ENCODE data around the gene TBX20.

The TBX20 gene

DNA sequence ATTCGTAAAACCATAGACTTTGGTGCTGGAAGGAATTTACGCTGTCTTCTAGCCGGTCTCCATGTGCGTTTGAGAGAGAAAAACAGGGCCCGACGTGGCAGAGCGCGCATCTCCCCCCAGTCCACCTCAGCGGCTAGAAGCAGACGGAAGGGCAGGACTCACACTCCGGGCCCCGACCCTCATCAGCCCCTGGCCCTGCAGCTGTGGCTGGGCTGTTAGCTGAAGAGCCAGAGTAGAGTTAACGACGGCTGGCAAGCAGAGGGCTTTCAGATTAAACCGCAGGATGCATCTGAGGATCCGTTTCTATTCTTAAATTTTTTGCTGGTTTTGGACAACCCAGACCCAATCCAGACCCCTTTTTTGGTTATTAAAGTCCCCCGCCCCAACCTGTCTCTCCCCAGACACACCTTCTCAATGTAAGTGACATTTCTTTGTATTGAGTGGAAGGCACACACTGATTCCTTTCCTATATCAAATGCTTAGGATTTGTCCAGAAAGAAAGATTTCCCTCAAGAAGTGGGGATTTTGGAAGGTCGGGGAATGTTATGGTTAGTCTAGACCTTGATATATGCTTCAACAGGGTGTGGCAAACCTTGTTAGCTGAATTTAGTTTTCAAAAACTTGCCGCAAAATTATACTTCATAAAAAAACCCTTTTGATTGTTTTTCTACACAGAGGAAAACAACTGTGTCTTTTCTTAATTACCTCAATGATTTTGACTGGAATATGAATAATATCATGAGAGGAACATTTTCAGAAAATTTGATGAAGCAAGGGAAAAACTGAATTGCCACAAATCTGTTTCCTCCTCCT, 1.7 kb upstream of the TBX20 start:
- TF ChIP-seq SIN3A (IDR thresholded peaks at IDR 0.05; ENCODE audit: borderline replicate concordance, insufficient read depth, low read length): no peak

DNA sequence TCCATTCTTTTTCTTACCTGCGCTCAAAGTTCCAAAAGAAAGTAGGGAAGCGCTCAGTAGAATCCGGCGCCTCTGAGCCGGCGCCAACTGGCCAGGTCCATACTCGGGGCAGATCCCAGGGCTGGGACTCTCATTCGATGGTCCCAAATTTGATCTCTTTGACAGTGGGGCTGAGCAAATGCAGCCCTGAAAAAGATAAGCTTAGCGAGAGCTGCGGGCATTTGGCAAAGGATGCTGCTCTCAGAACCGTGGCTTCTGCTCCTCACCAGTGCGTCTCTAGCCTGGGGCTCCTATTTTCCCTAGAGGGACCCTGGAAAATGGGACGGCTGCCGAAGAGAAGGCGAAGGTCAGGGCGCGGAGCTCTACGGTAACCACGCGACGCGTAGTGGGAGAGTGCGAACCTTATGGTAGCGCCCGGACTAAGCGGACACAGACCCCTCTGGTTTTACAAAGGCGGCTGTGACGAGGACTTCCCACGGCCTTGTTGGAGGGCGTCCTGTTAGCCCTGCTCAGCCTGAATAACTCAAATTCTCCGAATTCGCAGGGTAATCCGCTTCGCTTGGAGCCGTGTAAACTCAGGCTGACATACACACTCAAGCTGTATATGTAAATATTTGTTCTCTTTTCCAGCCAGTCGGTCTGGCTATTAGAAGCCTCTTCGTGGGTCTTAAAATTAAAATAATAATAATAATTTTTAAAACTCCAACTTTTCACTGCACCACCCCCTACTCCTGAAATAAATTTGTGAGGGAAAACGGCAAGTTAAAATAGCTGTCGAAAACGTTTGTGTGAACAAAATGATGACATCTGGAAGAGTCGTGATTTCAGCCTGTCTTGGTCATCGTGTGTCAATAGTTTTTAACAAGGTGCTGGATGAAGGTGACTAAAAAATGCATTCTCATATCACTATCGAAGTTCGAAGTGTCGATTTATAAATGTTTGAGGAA, 869 bp upstream of the TBX20 start:
- TF ChIP-seq FOXP2 (optimal IDR thresholded peaks at IDR 0.05; ENCODE audit: borderline replicate concordance, extremely low read depth, extremely low read length, insufficient read depth): no peak
- TF ChIP-seq TAF1 (IDR thresholded peaks at IDR 0.05; ENCODE audit: borderline replicate concordance, insufficient read depth, low read length): no peak
- TF ChIP-seq SIN3A (IDR thresholded peaks at IDR 0.05; ENCODE audit: borderline replicate concordance, insufficient read depth, low read length): no peak
- TF ChIP-seq POLR2AphosphoS5 (IDR thresholded peaks at IDR 0.05; ENCODE audit: low read depth, low read length): no peak
- TF ChIP-seq, protein P1, sequence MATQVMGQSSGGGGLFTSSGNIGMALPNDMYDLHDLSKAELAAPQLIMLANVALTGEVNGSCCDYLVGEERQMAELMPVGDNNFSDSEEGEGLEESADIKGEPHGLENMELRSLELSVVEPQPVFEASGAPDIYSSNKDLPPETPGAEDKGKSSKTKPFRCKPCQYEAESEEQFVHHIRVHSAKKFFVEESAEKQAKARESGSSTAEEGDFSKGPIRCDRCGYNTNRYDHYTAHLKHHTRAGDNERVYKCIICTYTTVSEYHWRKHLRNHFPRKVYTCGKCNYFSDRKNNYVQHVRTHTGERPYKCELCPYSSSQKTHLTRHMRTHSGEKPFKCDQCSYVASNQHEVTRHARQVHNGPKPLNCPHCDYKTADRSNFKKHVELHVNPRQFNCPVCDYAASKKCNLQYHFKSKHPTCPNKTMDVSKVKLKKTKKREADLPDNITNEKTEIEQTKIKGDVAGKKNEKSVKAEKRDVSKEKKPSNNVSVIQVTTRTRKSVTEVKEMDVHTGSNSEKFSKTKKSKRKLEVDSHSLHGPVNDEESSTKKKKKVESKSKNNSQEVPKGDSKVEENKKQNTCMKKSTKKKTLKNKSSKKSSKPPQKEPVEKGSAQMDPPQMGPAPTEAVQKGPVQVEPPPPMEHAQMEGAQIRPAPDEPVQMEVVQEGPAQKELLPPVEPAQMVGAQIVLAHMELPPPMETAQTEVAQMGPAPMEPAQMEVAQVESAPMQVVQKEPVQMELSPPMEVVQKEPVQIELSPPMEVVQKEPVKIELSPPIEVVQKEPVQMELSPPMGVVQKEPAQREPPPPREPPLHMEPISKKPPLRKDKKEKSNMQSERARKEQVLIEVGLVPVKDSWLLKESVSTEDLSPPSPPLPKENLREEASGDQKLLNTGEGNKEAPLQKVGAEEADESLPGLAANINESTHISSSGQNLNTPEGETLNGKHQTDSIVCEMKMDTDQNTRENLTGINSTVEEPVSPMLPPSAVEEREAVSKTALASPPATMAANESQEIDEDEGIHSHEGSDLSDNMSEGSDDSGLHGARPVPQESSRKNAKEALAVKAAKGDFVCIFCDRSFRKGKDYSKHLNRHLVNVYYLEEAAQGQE (IDR thresholded peaks at IDR 0.05; ENCODE audit: insufficient read depth in 1 of 2, low read depth in 2 of 2, low read length in 2 of 2): no peak

DNA sequence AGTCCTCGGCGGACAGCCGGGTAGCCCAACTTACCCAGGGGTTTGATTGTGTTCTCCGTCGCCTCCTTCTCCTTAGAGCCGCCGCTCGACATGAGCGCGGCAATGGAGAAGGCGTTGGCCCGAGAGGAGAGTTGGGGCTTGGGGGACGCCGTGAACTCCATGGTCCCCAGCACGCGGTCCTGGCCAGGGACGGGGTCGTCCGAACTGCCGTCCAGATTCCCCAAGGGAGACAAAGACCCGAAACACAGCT, 515 bp downstream of the TBX20 start:
- TF ChIP-seq FOXP2 (optimal IDR thresholded peaks at IDR 0.05; ENCODE audit: borderline replicate concordance, extremely low read depth, extremely low read length, insufficient read depth) (no peak), POLR2AphosphoS5 (IDR thresholded peaks at IDR 0.05; ENCODE audit: low read depth, low read length) (no peak), TAF1 (IDR thresholded peaks at IDR 0.05; ENCODE audit: borderline replicate concordance, insufficient read depth, low read length) (no peak), SIN3A (IDR thresholded peaks at IDR 0.05; ENCODE audit: borderline replicate concordance, insufficient read depth, low read length) (no peak)
- TF ChIP-seq, protein P1 (IDR thresholded peaks at IDR 0.05; ENCODE audit: insufficient read depth in 1 of 2, low read depth in 2 of 2, low read length in 2 of 2): no peak

DNA sequence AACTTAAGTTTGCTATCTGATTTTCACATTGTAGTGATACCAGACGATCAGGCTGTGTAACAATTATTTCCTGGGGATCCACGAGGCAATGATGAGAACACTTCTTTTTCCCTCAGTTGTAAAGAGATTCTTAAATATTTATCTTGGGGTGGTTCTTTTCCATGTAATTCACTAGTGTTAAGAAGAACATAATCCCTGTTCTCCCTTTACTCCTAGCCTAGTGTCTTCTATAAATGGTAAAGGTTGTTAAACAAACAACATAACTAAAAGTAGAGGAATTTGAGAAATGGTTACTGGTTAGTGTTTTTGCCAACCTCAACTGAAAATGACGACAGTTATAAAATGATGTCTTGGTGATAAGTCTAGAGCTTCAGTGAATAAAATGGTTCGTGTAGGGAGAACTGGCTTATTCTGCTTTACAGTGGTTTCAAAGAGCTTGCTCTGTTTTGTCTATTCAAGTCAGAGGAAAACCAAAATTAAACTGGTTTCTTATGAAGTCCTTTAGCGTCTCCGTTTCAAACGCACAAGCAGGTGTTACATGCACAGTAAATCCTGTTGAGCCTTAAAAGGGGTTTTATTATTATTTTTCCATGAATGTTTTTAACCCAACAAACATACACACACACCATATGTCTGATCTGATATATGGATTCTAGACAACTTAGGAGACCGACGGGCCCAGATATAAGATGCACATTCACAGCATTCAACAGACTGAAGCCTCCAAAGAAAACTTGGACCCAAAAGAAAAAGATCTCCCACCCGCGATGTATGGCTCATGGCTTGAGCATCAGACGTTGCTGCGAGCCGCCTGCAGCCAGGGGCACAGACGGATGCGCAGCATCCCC, 1.1 kb downstream of the TBX20 start:
- no peak for TF ChIP-seq TAF1 (IDR thresholded peaks at IDR 0.05; ENCODE audit: borderline replicate concordance, insufficient read depth, low read length)
- TF ChIP-seq POLR2AphosphoS5 (IDR thresholded peaks at IDR 0.05; ENCODE audit: low read depth, low read length): no peak
- TF ChIP-seq FOXP2 (optimal IDR thresholded peaks at IDR 0.05; ENCODE audit: borderline replicate concordance, extremely low read depth, extremely low read length, insufficient read depth): no peak
- no peak for TF ChIP-seq SIN3A (IDR thresholded peaks at IDR 0.05; ENCODE audit: borderline replicate concordance, insufficient read depth, low read length)

DNA sequence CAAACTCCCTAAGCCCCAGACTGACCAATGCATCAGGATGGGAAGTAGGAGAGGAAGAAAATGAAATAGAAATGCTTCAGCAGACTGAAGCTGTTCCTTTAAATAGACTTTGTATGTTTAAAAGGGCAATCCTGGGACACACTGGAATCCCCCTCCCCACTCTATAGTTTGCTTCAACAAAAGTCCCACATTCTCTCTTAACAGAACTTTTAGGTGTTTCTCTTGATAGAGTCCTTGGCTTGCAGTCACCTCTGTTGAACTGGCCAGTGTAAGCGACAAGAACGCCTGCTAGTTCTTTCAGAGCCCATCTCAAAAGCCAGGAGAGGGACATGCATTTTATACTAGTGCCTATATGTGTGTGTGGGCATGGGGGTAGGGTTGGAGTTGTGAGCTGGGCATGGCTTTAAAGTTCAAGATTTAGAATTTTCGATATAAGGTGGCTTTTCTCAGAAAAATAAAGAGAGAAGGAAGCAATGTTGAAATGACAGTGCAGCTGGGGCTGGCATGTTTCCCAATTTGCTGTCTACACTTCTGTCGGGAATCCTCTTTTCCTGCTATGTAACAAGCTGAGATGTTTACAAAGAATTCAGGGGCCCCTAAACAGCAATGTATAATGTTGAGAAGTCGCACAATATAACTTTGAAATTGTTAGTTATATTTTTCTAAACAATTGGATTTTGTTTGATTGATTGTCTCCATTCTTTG, 2.1 kb downstream of the TBX20 start:
- TF ChIP-seq TAF1 (IDR thresholded peaks at IDR 0.05; ENCODE audit: borderline replicate concordance, insufficient read depth, low read length) (no peak), SIN3A (IDR thresholded peaks at IDR 0.05; ENCODE audit: borderline replicate concordance, insufficient read depth, low read length) (no peak), POLR2AphosphoS5 (IDR thresholded peaks at IDR 0.05; ENCODE audit: low read depth, low read length) (no peak), FOXP2 (optimal IDR thresholded peaks at IDR 0.05; ENCODE audit: borderline replicate concordance, extremely low read depth, extremely low read length, insufficient read depth) (no peak)
- TF ChIP-seq, protein P1 (IDR thresholded peaks at IDR 0.05; ENCODE audit: insufficient read depth in 1 of 2, low read depth in 2 of 2, low read length in 2 of 2): no peak

All from PFSK-1 (cell line).